SJCRH30 (cell line): ENCODE results near the gene ZG16B. TPM values are rescaled to one million over a fixed set of nuclear protein-coding genes. Genes with fewer than 3 reads are reported as not detected.

Experiments used
- DNase-seq, 2 experiments: peaks; one replicate each; pipeline ENCODE4 v3.0.0-alpha.2; 2015 to 2020
- H3K27ac ChIP-seq: fragments of 250-450 bp; sonication (Bioruptor Pico); 2 replicates; pipeline ENCODE4 v1.5.1; 2020; ENCODE audit warnings: mild to moderate bottlenecking, moderate library complexity
- H3K27me3 ChIP-seq: fragments of 250-450 bp; sonication (Bioruptor Pico); 2 replicates; pipeline ENCODE4 v1.5.1; 2020; ENCODE audit warnings: mild to moderate bottlenecking, moderate library complexity
- H3K36me3 ChIP-seq: fragments of 250-450 bp; sonication (Bioruptor Pico); 2 replicates; pipeline ENCODE4 v1.5.1; 2020; ENCODE audit warnings: mild to moderate bottlenecking, moderate library complexity
- H3K4me1 ChIP-seq: fragments of 250-450 bp; sonication (Bioruptor Pico); 2 replicates; pipeline ENCODE4 v1.5.1; 2020; ENCODE audit warnings: mild to moderate bottlenecking, moderate library complexity
- H3K4me3 ChIP-seq: fragments of 250-450 bp; sonication (Bioruptor Pico); 2 replicates; pipeline ENCODE4 v1.5.1; 2020; ENCODE audit warnings: mild to moderate bottlenecking, moderate library complexity
- H3K9me3 ChIP-seq: fragments of 250-450 bp; sonication (Bioruptor Pico); replicated peaks from 2 replicates; pipeline ENCODE4 v1.5.1; 2020; ENCODE audit warnings: mild to moderate bottlenecking, moderate library complexity
- total RNA-seq: library from RNA; depleted of rRNA; stranded (reverse); fragments of >200 nt; shearing (Covaris generic); gene quantifications from 2 replicates; pipeline ENCODE4 v1.2.3, GENCODE V29; 2014

The ZG16B gene
- total RNA-seq, 1 experiment from 2014 or later, result not detected

- H3K27me3 ChIP-seq, result peaks cover 24% of the 10 kb centered on the region
- H3K4me3 ChIP-seq, result no peak overlapping the region
- peaks cover 4% of the 10 kb centered on the region for H3K4me1 ChIP-seq
- no peaks in the 10 kb centered on the region for H3K36me3 ChIP-seq
- H3K9me3 ChIP-seq, result no peaks in the 10 kb centered on the region
- peak; percentile 40 to 55 for DNase-seq
- H3K27ac ChIP-seq, result no peak overlapping the region
Measured at GRCh38 chr16:2815299-2815771, 14.8 kb upstream of the ZG16B start.

DNA sequence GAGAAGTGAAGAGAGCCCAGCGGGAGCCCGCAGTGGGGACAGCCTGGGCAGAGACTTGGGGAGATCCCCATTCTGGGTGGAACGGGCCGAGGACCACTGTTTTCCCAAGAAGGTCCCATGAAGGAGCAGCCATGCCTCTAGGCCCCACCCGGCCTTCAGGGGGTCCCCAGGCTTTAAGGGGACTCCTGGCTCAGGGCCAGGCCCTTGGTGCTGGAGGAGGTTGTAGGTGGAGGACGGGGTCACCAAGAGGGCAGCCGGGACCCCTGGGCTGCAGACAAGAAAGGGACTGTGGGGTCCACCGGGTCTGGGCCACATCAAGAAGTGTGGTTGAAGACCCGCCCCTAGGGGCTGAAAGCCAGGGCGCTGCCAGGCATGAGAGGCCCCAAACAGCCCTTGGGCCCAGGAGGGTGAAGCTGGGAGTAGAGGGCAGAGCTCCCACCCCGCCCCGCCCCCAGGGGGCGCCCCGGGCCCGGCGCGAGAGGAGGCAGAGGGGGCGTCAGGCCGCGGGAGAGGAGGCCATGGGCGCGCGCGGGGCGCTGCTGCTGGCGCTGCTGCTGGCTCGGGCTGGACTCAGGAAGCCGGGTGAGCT, 13.3 kb upstream of the ZG16B start, which contains the start of gene PRSS21:
Gene PRSS21, plus strand, starts transcription at position 487 of the 589 bp plus-strand sequence. Its CDS starts 32 bp downstream, at position 519.
- H3K36me3 ChIP-seq, result no peaks in the 10 kb centered on the region
- no peak for DNase-seq
- H3K27ac ChIP-seq, result no peak within 1 kb of the TSS
- H3K9me3 ChIP-seq, result no peaks in the 10 kb centered on the region
- H3K4me3 ChIP-seq, result no peak within 1 kb of the TSS
- peaks cover 30% of the 10 kb centered on the region for H3K27me3 ChIP-seq
- peaks cover 4% of the 10 kb centered on the region for H3K4me1 ChIP-seq

DNA sequence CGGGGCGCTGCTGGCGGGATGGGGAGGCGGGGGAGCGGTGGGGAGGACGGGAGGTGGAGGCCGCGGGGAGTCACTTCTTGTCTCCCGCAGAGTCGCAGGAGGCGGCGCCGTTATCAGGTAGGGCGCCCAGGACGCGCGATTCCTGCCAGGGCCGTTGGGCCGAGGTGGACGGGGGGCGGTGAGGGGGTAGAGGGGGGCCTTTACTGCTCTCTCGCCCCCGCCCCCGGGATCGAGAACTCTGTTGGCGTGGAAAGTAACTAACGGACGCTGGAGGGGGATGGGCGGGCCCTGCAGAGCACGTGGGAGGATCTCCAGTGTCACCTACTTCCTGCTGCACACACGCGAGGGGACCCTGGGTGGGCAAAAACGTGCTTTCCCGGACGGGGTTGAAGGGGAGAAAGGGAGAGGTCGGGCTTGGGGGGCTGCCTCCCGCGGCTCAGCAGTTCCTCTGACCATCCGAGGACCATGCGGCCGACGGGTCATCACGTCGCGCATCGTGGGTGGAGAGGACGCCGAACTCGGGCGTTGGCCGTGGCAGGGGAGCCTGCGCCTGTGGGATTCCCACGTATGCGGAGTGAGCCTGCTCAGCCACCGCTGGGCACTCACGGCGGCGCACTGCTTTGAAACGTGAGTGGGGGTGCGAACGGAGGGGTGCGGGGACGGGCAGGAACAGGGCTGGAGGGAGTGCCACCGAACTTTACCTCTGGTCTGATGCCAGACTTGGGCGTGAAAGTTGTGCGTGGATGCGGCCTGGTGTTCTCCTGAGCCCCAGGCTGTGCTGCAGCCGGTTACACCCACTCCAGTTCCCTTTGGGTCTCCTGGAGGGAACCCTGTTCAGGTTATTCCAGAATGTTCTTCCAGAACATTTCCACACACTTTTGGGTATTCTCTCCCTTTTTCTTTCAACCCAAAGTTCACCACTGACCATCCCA, 12.5 kb upstream of the ZG16B start:
- Histone ChIP-seq H3K4me3 (no peak overlapping the region), H3K27me3 (peaks cover 31% of the 10 kb centered on the region), H3K4me1 (peaks cover 4% of the 10 kb centered on the region), H3K36me3 (no peaks in the 10 kb centered on the region), H3K27ac (no peak overlapping the region), H3K9me3 (no peaks in the 10 kb centered on the region)
- no peak for DNase-seq

DNA sequence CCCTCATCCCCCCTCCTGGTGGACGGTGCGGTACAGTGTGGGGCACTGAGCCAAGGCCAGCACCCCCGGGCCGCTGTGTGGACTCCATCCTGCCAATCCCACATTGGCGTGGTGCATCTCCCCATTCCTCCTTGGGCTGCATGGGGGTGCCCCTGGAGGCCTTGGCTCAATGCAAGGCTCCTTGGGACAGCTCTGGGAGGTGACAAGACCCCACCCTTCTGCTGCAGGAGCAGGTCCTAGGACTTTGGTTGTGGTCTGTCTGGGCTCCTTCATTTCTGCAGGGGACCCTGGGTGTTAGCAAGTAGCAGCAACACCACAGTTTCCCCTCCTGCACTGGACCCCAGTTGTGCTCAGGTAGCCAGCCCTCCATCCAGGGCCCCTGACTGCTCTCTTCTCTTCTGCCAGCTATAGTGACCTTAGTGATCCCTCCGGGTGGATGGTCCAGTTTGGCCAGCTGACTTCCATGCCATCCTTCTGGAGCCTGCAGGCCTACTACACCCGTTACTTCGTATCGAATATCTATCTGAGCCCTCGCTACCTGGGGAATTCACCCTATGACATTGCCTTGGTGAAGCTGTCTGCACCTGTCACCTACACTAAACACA, 11.7 kb upstream of the ZG16B start:
- no peaks in the 10 kb centered on the region for H3K9me3 ChIP-seq
- no peak overlapping the region for H3K27ac ChIP-seq
- H3K4me3 ChIP-seq, result no peak overlapping the region
- H3K4me1 ChIP-seq, result peaks cover 4% of the 10 kb centered on the region
- DNase-seq, result no peak
- no peaks in the 10 kb centered on the region for H3K36me3 ChIP-seq
- peaks cover 32% of the 10 kb centered on the region for H3K27me3 ChIP-seq

GRCh38 chr16:2819179-2819938, 10.7 kb upstream of the ZG16B start:
- H3K4me1 ChIP-seq, result peaks cover 4% of the 10 kb centered on the region
- no peak overlapping the region for H3K27ac ChIP-seq
- H3K27me3 ChIP-seq, result peaks cover 32% of the 10 kb centered on the region
- no peaks in the 10 kb centered on the region for H3K9me3 ChIP-seq
- no peaks in the 10 kb centered on the region for H3K36me3 ChIP-seq
- no peak overlapping the region for H3K4me3 ChIP-seq
- DNase-seq, result no peak

GRCh38 chr16:2819939-2820835, 9.9 kb upstream of the ZG16B start:
- Histone ChIP-seq H3K4me3 (no peak overlapping the region), H3K9me3 (no peaks in the 10 kb centered on the region), H3K27me3 (peaks cover 34% of the 10 kb centered on the region), H3K27ac (no peak overlapping the region), H3K36me3 (no peaks in the 10 kb centered on the region), H3K4me1 (peaks cover 3% of the 10 kb centered on the region)
- DNase-seq, result no peak

GRCh38 chr16:2820836-2821486, 9.1 kb upstream of the ZG16B start:
- H3K4me1 ChIP-seq, result no peaks in the 10 kb centered on the region
- H3K4me3 ChIP-seq, result no peak overlapping the region
- DNase-seq, result no peak
- H3K27ac ChIP-seq, result no peak overlapping the region
- no peaks in the 10 kb centered on the region for H3K36me3 ChIP-seq
- H3K9me3 ChIP-seq, result no peaks in the 10 kb centered on the region
- H3K27me3 ChIP-seq, result peaks cover 33% of the 10 kb centered on the region

DNA sequence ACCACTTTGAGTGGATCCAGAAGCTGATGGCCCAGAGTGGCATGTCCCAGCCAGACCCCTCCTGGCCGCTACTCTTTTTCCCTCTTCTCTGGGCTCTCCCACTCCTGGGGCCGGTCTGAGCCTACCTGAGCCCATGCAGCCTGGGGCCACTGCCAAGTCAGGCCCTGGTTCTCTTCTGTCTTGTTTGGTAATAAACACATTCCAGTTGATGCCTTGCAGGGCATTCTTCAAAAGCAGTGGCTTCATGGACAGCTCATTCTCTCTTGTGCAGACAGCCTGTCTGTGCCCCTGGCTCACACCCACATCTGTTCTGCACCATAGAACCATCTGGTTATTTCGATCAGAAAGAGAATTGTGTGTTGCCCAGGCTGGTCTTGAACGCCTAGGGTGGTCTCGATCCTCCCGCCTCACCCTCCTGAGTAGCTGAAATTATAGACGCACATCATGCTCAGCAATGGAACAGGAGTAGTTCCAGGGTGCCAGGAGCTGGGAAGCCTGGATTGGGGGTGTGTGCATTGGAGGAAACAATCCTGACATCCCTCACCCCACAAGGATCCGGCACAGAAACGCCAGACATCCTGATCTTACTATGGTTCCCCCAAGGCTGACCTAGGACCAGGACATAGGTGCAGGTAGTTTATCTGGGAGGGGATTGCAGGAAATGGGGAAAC, 8.5 kb upstream of the ZG16B start:
- no peaks in the 10 kb centered on the region for H3K36me3 ChIP-seq
- H3K27ac ChIP-seq, result no peak overlapping the region
- H3K4me1 ChIP-seq, result no peaks in the 10 kb centered on the region
- H3K27me3 ChIP-seq, result peaks cover 33% of the 10 kb centered on the region
- no peak for DNase-seq
- no peak overlapping the region for H3K4me3 ChIP-seq
- H3K9me3 ChIP-seq, result no peaks in the 10 kb centered on the region

- no peak for DNase-seq
- Histone ChIP-seq H3K27me3 (peaks cover 33% of the 10 kb centered on the region), H3K4me3 (no peak overlapping the region), H3K9me3 (no peaks in the 10 kb centered on the region), H3K27ac (no peak overlapping the region), H3K4me1 (no peaks in the 10 kb centered on the region), H3K36me3 (no peaks in the 10 kb centered on the region)
Measured at GRCh38 chr16:2822158-2822495, 8.0 kb upstream of the ZG16B start.

- H3K4me3 ChIP-seq, result no peak overlapping the region
- DNase-seq, result no peak
- no peaks in the 10 kb centered on the region for H3K4me1 ChIP-seq
- H3K9me3 ChIP-seq, result no peaks in the 10 kb centered on the region
- no peak overlapping the region for H3K27ac ChIP-seq
- no peaks in the 10 kb centered on the region for H3K36me3 ChIP-seq
- H3K27me3 ChIP-seq, result peaks cover 33% of the 10 kb centered on the region
Measured at GRCh38 chr16:2822496-2822895, 7.6 kb upstream of the ZG16B start.

- no peaks in the 10 kb centered on the region for H3K9me3 ChIP-seq
- DNase-seq, result no peak
- no peaks in the 10 kb centered on the region for H3K4me1 ChIP-seq
- H3K27ac ChIP-seq, result no peak overlapping the region
- H3K4me3 ChIP-seq, result no peak overlapping the region
- no peaks in the 10 kb centered on the region for H3K36me3 ChIP-seq
- peaks cover 27% of the 10 kb centered on the region for H3K27me3 ChIP-seq
Measured at GRCh38 chr16:2824626-2825025, 5.5 kb upstream of the ZG16B start.

DNA sequence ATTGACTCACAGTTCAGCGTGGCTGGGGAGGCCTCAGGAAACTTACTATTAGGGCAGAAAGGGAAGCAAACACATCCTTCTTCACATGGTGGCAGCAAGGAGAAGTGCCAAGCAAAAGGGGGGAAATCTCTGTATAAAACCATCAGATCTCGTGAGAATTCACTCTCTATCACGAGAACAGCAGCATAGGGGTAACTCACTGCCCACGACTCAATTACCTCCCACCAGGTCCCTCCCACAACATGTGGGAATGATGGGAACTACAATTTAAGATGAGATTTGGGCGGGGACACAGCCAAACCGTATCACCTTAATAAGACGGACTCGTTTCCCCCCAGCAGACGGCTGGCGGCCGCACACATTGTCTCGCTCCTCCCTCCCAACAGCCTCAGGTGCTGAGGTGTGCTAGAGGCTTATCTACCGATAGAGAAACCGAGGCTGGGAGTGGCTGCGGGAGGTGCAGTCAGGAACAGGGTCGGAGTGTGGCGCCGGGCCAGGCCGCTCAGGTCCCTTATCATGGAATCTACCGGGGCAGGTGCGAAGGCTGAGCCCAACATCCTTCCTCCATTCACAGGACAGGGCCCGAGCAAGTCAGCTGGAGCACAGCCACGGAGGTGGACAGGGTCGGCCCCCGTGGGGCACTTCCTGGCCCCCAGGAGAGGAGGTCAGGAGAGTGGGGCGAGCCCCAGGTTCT, 4.9 kb upstream of the ZG16B start:
- DNase-seq, result no peak
- peaks cover 23% of the 10 kb centered on the region; the same call in 1 of the 2 replicates for H3K27me3 ChIP-seq

More for the DNA sequence above, 4.9 kb upstream of the ZG16B start:
- no peaks in the 10 kb centered on the region for H3K36me3 ChIP-seq
- H3K27ac ChIP-seq, result no peak overlapping the region
- H3K9me3 ChIP-seq, result no peaks in the 10 kb centered on the region
- no peak overlapping the region for H3K4me3 ChIP-seq
- no peaks in the 10 kb centered on the region for H3K4me1 ChIP-seq
